HepG2 (cell line): ENCODE results near the gene SUPT6H. TPM values are rescaled to one million over a fixed set of nuclear protein-coding genes. Genes with fewer than 3 reads are reported as not detected.

Experiments
- CHCHD3 ChIP-seq: sonication (generic); formaldehyde crosslinking; IDR thresholded peaks from 2 replicates; pipeline ENCODE4 v1.8.0; 2022; ENCODE audit warnings: mild to moderate bottlenecking, missing genetic modification reagents, moderate library complexity
- HNRNPLL ChIP-seq: fragments of 200-400 bp; formaldehyde crosslinking; IDR thresholded peaks from 2 replicates; pipeline ENCODE4 v1.6.1; 2017; ENCODE audit warnings: mild to moderate bottlenecking, low read depth, low read length; ENCODE audit not compliant: poor library complexity, severe bottlenecking
- HOXD1 ChIP-seq: sonication (generic); formaldehyde crosslinking; IDR thresholded peaks from 2 replicates; pipeline ENCODE4 v1.5.0; 2020; ENCODE audit warnings: missing genetic modification reagents
- RARG ChIP-seq: sonication (generic); formaldehyde crosslinking; IDR thresholded peaks from 2 replicates; pipeline ENCODE4 v1.4.0; 2020; ENCODE audit warnings: low read depth, mild to moderate bottlenecking, missing genetic modification reagents
- RFXAP ChIP-seq: sonication (generic); formaldehyde crosslinking; IDR thresholded peaks from 2 replicates; pipeline ENCODE4 v1.4.0; 2020; ENCODE audit warnings: missing genetic modification reagents, borderline replicate concordance
- RXRB ChIP-seq: IDR thresholded peaks from 2 replicates; pipeline ENCODE4 v1.6.1; 2016; ENCODE audit warnings: borderline replicate concordance, missing genetic modification reagents, missing compliant biosample characterization
- ZNF207 ChIP-seq: fragments of 450-650 bp; IDR thresholded peaks from 2 replicates; pipeline ENCODE4 v1.6.1; 2016; ENCODE audit warnings: antibody characterized with exemption, borderline replicate concordance
- polyA plus RNA-seq, 8 experiments: library from polyadenylated mRNA; depleted of rRNA in 3 of 8; stranded (reverse) in 7 of 8; unstranded in 1 of 8; fragments of >200 nt; fragmentation: Illumina TruSeq in 4 of 8; extraction: Trizol in 4 of 8; gene quantifications; 2 replicates each; pipeline versions ENCODE4 v1.2.1 to v1.2.3, GENCODE V29; 2011 to 2016; ENCODE audit warnings: low read depth in 4 of 8, missing spikeins in 1 of 8, mixed read lengths in 1 of 8; ENCODE audit not compliant: insufficient read depth in 1 of 8
- total RNA-seq, 5 experiments: library from RNA; depleted of rRNA; stranded (reverse); fragments of >200 nt; fragmentation: Illumina TruSeq; extraction: Trizol; gene quantifications; 2 replicates each; pipeline ENCODE4 v1.2.3, GENCODE V29; 2016; ENCODE audit warnings: low read depth in 1 of 5
- TF ChIP-seq, protein P1 (sequence below): sonication (generic); formaldehyde crosslinking; IDR thresholded peaks from 2 replicates; pipeline ENCODE4 v1.4.0; 2020; ENCODE audit warnings: missing genetic modification reagents
- TF ChIP-seq, protein P2 (sequence below): sonication (generic); formaldehyde crosslinking; conservative IDR thresholded peaks from 2 replicates; pipeline ENCODE4 v1.4.0; 2020; ENCODE audit warnings: mild to moderate bottlenecking, missing genetic modification reagents, moderate library complexity
- TF ChIP-seq, protein P3 (sequence below): sonication (generic); formaldehyde crosslinking; IDR thresholded peaks from 2 replicates; pipeline ENCODE4 v1.8.0; 2022; ENCODE audit warnings: missing genetic modification reagents, mild to moderate bottlenecking, moderate library complexity, borderline replicate concordance
- TF ChIP-seq, protein P4 (sequence below): sonication (generic); formaldehyde crosslinking; IDR thresholded peaks from 2 replicates; pipeline ENCODE4 v1.5.1; 2020; ENCODE audit warnings: mild to moderate bottlenecking, missing genetic modification reagents
- TF ChIP-seq, protein P5 (sequence below): sonication (generic); formaldehyde crosslinking; IDR thresholded peaks from 2 replicates; pipeline ENCODE4 v1.5.0; 2020; ENCODE audit warnings: mild to moderate bottlenecking, missing genetic modification reagents

SUPT6H gene
- total and polyA plus RNA-seq, 2 of the 13 experiments (the other 11 are each of a cell fraction or from before 2014, with no cell fraction given) = 32.7 to 39.9 TPM

DNA sequence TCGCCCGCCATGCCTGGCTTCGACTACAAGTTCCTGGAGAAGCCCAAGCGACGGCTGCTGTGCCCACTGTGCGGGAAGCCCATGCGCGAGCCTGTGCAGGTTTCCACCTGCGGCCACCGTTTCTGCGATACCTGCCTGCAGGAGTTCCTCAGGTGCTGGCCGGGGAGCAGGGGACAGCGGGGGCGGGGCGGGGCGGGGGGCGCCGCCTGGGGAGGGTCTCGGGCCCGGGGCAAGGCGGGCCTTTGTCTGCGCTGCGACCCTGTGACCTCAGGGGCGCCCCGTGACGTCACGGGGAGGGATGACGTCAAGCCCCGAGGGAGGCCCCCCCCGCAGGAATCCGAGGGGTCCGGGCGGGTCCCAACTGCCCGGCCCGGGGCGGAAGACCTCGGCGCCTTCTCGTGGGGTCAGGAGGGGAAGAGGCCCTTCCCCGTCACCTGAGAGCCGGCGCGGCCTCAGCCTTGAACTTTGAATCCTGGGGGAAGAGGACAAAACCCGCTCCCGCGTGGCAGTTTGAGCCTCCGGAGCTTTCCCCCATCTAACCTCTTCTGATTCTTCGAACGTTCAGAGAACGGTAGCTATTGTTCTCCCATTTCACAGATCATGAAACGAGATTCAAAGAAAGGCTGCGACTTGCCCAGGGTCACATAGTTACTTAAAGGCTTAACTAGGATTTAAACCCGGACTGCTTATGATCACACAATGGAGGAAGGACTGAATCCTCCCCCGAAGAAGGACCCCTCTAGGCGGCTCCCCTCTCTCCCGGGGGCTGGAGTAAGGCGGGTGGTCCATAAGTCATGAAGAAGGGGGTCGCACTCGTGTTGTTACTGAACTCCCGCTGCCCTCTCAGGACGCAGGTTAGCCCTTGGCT lies 82.3 kb downstream of the SUPT6H start (continued):
- TF ChIP-seq, protein P1, sequence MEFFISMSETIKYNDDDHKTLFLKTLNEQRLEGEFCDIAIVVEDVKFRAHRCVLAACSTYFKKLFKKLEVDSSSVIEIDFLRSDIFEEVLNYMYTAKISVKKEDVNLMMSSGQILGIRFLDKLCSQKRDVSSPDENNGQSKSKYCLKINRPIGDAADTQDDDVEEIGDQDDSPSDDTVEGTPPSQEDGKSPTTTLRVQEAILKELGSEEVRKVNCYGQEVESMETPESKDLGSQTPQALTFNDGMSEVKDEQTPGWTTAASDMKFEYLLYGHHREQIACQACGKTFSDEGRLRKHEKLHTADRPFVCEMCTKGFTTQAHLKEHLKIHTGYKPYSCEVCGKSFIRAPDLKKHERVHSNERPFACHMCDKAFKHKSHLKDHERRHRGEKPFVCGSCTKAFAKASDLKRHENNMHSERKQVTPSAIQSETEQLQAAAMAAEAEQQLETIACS (CRISPR knock-in tag) = no peak
- TF ChIP-seq ZNF207 = no peak
- TF ChIP-seq HNRNPLL = peak; percentile 6
- TF ChIP-seq, protein P2, sequence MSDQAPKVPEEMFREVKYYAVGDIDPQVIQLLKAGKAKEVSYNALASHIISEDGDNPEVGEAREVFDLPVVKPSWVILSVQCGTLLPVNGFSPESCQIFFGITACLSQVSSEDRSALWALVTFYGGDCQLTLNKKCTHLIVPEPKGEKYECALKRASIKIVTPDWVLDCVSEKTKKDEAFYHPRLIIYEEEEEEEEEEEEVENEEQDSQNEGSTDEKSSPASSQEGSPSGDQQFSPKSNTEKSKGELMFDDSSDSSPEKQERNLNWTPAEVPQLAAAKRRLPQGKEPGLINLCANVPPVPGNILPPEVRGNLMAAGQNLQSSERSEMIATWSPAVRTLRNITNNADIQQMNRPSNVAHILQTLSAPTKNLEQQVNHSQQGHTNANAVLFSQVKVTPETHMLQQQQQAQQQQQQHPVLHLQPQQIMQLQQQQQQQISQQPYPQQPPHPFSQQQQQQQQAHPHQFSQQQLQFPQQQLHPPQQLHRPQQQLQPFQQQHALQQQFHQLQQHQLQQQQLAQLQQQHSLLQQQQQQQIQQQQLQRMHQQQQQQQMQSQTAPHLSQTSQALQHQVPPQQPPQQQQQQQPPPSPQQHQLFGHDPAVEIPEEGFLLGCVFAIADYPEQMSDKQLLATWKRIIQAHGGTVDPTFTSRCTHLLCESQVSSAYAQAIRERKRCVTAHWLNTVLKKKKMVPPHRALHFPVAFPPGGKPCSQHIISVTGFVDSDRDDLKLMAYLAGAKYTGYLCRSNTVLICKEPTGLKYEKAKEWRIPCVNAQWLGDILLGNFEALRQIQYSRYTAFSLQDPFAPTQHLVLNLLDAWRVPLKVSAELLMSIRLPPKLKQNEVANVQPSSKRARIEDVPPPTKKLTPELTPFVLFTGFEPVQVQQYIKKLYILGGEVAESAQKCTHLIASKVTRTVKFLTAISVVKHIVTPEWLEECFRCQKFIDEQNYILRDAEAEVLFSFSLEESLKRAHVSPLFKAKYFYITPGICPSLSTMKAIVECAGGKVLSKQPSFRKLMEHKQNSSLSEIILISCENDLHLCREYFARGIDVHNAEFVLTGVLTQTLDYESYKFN (CRISPR knock-in tag) = peak; percentile 66
- TF ChIP-seq, protein P3, sequence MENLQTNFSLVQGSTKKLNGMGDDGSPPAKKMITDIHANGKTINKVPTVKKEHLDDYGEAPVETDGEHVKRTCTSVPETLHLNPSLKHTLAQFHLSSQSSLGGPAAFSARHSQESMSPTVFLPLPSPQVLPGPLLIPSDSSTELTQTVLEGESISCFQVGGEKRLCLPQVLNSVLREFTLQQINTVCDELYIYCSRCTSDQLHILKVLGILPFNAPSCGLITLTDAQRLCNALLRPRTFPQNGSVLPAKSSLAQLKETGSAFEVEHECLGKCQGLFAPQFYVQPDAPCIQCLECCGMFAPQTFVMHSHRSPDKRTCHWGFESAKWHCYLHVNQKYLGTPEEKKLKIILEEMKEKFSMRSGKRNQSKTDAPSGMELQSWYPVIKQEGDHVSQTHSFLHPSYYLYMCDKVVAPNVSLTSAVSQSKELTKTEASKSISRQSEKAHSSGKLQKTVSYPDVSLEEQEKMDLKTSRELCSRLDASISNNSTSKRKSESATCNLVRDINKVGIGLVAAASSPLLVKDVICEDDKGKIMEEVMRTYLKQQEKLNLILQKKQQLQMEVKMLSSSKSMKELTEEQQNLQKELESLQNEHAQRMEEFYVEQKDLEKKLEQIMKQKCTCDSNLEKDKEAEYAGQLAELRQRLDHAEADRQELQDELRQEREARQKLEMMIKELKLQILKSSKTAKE (CRISPR knock-in tag) = no peak
- TF ChIP-seq CHCHD3 (CRISPR knock-in tag) = no peak
- TF ChIP-seq RFXAP = no peak
- TF ChIP-seq, protein P4, sequence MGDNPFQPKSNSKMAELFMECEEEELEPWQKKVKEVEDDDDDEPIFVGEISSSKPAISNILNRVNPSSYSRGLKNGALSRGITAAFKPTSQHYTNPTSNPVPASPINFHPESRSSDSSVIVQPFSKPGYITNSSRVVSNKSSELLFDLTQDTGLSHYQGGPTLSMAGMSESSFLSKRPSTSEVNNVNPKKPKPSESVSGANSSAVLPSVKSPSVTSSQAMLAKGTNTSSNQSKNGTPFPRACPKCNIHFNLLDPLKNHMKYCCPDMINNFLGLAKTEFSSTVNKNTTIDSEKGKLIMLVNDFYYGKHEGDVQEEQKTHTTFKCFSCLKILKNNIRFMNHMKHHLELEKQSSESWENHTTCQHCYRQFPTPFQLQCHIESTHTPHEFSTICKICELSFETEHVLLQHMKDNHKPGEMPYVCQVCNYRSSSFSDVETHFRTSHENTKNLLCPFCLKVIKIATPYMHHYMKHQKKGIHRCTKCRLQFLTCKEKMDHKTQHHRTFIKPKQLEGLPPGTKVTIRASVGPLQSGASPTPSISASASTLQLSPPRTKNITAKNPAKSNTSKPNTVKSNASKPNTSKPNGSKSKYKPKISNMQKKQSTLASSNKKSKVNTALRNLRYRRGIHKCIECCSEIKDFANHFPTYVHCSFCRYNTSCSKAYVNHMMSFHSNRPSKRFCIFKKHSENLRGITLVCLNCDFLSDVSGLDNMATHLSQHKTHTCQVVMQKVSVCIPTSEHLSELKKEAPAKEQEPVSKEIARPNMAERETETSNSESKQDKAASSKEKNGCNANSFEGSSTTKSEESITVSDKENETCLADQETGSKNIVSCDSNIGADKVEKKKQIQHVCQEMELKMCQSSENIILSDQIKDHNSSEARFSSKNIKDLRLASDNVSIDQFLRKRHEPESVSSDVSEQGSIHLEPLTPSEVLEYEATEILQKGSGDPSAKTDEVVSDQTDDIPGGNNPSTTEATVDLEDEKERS = no peak
- TF ChIP-seq RARG = no peak
- TF ChIP-seq HOXD1 (CRISPR knock-in tag) = peak; percentile 22; the same call in 1 of the 2 replicates
- TF ChIP-seq, protein P5, sequence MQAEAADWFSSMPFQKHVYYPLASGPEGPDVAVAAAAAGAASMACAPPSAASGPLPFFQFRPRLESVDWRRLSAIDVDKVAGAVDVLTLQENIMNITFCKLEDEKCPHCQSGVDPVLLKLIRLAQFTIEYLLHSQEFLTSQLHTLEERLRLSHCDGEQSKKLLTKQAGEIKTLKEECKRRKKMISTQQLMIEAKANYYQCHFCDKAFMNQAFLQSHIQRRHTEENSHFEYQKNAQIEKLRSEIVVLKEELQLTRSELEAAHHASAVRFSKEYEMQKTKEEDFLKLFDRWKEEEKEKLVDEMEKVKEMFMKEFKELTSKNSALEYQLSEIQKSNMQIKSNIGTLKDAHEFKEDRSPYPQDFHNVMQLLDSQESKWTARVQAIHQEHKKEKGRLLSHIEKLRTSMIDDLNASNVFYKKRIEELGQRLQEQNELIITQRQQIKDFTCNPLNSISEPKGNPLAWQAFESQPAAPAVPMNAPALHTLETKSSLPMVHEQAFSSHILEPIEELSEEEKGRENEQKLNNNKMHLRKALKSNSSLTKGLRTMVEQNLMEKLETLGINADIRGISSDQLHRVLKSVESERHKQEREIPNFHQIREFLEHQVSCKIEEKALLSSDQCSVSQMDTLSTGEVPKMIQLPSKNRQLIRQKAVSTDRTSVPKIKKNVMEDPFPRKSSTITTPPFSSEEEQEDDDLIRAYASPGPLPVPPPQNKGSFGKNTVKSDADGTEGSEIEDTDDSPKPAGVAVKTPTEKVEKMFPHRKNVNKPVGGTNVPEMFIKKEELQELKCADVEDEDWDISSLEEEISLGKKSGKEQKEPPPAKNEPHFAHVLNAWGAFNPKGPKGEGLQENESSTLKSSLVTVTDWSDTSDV (CRISPR knock-in tag) = no peak
- TF ChIP-seq RXRB = peak; percentile 61
